MCF 10A (cell line): ENCODE measurements around the gene RPL21. TPM values are rescaled to one million over a fixed set of nuclear protein-coding genes. Genes with fewer than 3 reads are reported as not detected.
A peak's percentile ranks its signal among the peaks of the same experiment; 100 is the strongest.

ENCODE experiments used
- Bru-seq: library from RNA; stranded (reverse); fragments of 400-500 nt; gene quantifications from one replicate; lab custom pipeline; 2021; lab: Mats Ljungman, UMichigan
- BruChase-seq, 2 experiments: library from RNA; stranded (reverse); fragments of 400-500 nt; gene quantifications; one replicate each; lab custom pipeline; 2021; lab: Mats Ljungman, UMichigan
- BruUV-seq: library from RNA; stranded (reverse); fragments of 400-500 nt; replicated peaks from 2 replicates; lab custom pipeline; 2021; lab: Mats Ljungman, UMichigan
- CTCF ChIA-PET: fragments of 300-600 bp; sonication (Branson Sonifier 250); formaldehyde crosslinking; extraction: SDS; loops from one replicate; lab custom pipeline; 2021; ENCODE audit warnings: antibody characterized with exemption, inconsistent platforms; lab: Yijun Ruan, JAX
- POLR2A ChIA-PET: fragments of 300-600, 350-650 bp; sonication (Branson Sonifier 250); formaldehyde crosslinking; extraction: SDS; loops from one replicate; lab custom pipeline; 2020; ENCODE audit warnings: antibody characterized with exemption, inconsistent platforms; lab: Yijun Ruan, JAX
- DNase-seq: peaks from one replicate; pipeline ENCODE4 v3.0.0-alpha.2; 2018; ENCODE audit not compliant: unreplicated experiment
- H3K27ac Mint-ChIP-seq: one replicate; pipeline ENCODE4 v1.8.0; 2022; ENCODE audit warnings: mild to moderate bottlenecking, low read depth, mixed read lengths; ENCODE audit not compliant: unreplicated experiment
- H3K27me3 Mint-ChIP-seq: one replicate; pipeline ENCODE4 v1.8.0; 2022; ENCODE audit warnings: mixed read lengths; ENCODE audit not compliant: insufficient read depth, unreplicated experiment
- H3K36me3 Mint-ChIP-seq: one replicate; pipeline ENCODE4 v1.8.0; 2022; ENCODE audit warnings: mild to moderate bottlenecking, moderate library complexity, mixed read lengths; ENCODE audit not compliant: insufficient read depth, unreplicated experiment
- H3K4me1 Mint-ChIP-seq: one replicate; pipeline ENCODE4 v1.8.0; 2022; ENCODE audit warnings: mixed read lengths; ENCODE audit not compliant: insufficient read depth, unreplicated experiment
- H3K4me3 Mint-ChIP-seq: one replicate; pipeline ENCODE4 v1.8.0; 2022; ENCODE audit warnings: mild to moderate bottlenecking, moderate library complexity, mixed read lengths; ENCODE audit not compliant: unreplicated experiment
- H3K9me3 Mint-ChIP-seq: one replicate; pipeline ENCODE4 v1.8.0; 2022; ENCODE audit warnings: mixed read lengths; ENCODE audit not compliant: unreplicated experiment
- intact Hi-C: fragments of 100-400 bp; cut with micrococcal nuclease; formaldehyde crosslinking; loops from 2 replicates; pipeline ENCODE4 v1.14.1; 2022
- long read RNA-seq: library from polyadenylated mRNA; stranded (forward); transcript quantifications from one replicate; pipeline ENCODE4 v2.0.0, GENCODE V29; 2022
- total RNA-seq: library from RNA; stranded (reverse); gene quantifications from 2 replicates; pipeline ENCODE4 v1.2.3, GENCODE V29; 2022
- TF ChIP-seq, protein P1 (sequence below): fragments of 200-600 bp; IDR thresholded peaks from one replicate; pipeline ENCODE4 v1.8.0; 2022; ENCODE audit warnings: antibody characterized with exemption, mild to moderate bottlenecking; ENCODE audit not compliant: unreplicated experiment

Gene RPL21
- total RNA-seq (1,293 and 1,479 TPM in 2 replicates), Bru-seq, nascent RNA (percentile 100 among the genes with signal in this experiment), BruChase-seq, experiment 1, labeled RNA remaining after a 6-hour chase (percentile 99 among the genes with signal in this experiment), BruChase-seq, experiment 2, labeled RNA remaining after a 2-hour chase (percentile 99 among the genes with signal in this experiment)
- long read RNA-seq, transcript RPL21-202 (6 exons, 815 nt), result major isoform, 74 of 142 reads
- long read RNA-seq, transcript RPL21-201 (6 exons, 616 nt), result minor isoform, 18 of 142 reads
- long read RNA-seq, transcript RPL21-203 (6 exons, 806 nt), result minor isoform, 18 of 142 reads
- long read RNA-seq, partial matches to known transcripts, result 18 of 142 reads
- long read RNA-seq, other reads (novel, unspliced or antisense), result 9 of 142 reads

DNA sequence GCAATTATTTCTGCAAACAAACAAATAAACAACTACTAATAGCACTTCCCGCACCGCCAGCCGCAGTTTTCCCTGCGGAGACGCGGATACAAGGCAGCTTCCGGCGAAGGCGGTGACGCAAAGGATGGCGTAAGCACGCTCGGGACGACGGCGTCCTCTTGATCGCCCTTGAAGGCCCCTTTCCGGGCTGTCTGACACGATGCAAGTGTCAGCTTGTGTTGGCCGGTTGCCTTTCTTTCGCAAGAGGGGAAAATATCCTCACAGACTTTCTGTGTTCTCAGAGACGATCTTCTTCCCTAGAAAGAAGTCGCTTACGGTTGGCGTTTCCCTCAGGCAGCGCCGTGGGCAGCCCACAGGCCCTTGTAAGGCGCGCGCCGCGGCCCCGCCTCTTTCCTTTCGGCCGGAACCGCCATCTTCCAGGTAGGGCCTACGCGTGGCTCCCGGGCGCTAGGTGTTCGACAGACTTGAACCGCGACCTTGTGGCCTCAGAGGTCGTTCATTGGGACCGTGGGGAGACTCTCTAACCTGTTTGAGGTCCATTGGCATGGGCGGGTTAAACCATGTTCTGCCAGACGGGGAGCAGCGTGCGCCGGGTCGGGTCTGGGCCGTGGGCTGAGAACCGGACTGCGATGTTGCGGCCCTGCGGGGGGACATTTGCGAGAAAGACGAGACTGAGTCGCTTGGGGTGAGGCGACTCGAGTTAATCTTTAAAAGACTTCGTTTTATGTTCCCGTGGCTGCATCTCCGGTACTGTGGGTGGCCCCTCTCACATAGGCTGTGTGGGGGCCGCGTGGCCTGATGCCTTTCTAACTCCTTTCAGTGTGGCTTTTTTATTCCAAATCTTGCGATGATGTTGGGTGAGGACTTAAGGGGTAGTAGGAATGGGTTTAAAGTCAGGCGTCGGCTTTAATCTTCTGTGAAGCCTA is at the start of gene RPL21:
RPL21 (plus strand) TSS at position 393 of the 926 bp plus-strand sequence. CDS start 2,219 bp downstream, outside the sequence.
- peak within 1 kb of the TSS; percentile 99 for H3K27ac Mint-ChIP-seq
- TF ChIP-seq, protein P1, sequence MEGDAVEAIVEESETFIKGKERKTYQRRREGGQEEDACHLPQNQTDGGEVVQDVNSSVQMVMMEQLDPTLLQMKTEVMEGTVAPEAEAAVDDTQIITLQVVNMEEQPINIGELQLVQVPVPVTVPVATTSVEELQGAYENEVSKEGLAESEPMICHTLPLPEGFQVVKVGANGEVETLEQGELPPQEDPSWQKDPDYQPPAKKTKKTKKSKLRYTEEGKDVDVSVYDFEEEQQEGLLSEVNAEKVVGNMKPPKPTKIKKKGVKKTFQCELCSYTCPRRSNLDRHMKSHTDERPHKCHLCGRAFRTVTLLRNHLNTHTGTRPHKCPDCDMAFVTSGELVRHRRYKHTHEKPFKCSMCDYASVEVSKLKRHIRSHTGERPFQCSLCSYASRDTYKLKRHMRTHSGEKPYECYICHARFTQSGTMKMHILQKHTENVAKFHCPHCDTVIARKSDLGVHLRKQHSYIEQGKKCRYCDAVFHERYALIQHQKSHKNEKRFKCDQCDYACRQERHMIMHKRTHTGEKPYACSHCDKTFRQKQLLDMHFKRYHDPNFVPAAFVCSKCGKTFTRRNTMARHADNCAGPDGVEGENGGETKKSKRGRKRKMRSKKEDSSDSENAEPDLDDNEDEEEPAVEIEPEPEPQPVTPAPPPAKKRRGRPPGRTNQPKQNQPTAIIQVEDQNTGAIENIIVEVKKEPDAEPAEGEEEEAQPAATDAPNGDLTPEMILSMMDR, result no peak
- ChIA-PET CTCF (no interaction called here), POLR2A (interaction anchor here (0.6 to 1.1 kb wide), 34 partner anchors 9 to 1045 kb away, joined by 3 to 13 read pairs (median 4); partner anchors contain the start of genes GTF3A and RASL11A)
- H3K36me3 Mint-ChIP-seq, result peaks cover 54% of the 10 kb centered on the region
- no peaks in the 10 kb centered on the region for H3K27me3 Mint-ChIP-seq
- peak; percentile 95 for DNase-seq
- no peaks in the 10 kb centered on the region for H3K9me3 Mint-ChIP-seq
- H3K4me1 Mint-ChIP-seq, result peaks cover 14% of the 10 kb centered on the region
- intact Hi-C loops, result loop anchor here (1.0 kb wide), 2 partner anchors 79 to 108 kb away; no protein-coding TSS in a partner anchor
- TSS peak; percentile 59 for BruUV-seq
- peak within 1 kb of the TSS; percentile 93 for H3K4me3 Mint-ChIP-seq

DNA sequence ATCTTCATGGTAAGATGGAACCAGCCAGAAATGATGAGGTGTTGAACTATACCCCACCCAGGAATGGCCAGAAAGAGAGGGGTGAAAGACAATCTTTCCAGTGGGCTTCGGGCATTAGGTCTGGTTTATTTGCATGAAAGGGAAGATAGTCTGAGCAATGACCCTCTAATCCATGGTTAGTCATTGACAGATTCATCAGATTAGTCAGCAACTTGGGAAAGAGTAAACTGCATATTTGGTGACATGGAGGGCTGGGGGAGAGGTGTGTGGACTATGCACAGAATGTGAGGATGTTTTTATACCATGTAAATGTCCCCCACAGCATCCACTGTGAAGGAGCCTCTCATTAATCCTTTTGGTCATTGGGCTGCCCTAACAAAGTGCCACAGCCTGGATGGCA is 49.7 kb upstream of the RPL21 start:
- intact Hi-C loops, result loop anchor here (10.0 kb wide), 1 partner anchor 153 kb away; no protein-coding TSS in a partner anchor

DNA sequence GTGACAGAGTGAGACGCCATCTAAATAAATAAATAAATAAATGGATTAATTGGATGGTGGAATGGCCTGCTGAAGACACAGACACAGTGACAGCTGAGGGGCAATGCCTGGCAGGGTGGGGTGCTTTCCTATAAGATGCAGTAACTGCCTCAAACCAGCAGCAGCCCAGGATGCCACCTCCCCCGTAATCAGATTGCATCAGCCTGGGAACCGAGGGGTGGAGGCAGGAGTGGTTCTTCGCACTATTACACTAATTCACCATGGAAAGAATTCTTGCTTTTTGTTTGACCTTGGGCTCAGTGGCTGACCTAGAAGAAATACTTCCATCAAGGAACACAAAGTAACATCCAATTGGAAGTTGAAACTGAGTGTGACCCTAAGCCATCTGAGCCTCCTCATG is 48.2 kb upstream of the RPL21 start:
- ChIA-PET POLR2A (no interaction called here), CTCF (interaction anchor here (0.7 to 2.3 kb wide), 3 partner anchors 18 to 434 kb away, joined by 3 to 10 read pairs (median 3); no protein-coding TSS in a partner anchor)
- Mint-ChIP-seq H3K27me3 (no peaks in the 10 kb centered on the region), H3K4me1 (no peaks in the 10 kb centered on the region), H3K4me3 (no peak overlapping the region), H3K27ac (no peak overlapping the region), H3K36me3 (no peaks in the 10 kb centered on the region), H3K9me3 (no peaks in the 10 kb centered on the region)
- BruUV-seq, result no TSS peak
- DNase-seq, result no peak
- intact Hi-C loops, result loop anchor here (10.0 kb wide), 1 partner anchor 152 kb away; no protein-coding TSS in a partner anchor
- TF ChIP-seq, protein P1, result no peak

More for the DNA sequence above, 49.7 kb upstream of the RPL21 start:
- H3K36me3 Mint-ChIP-seq, result no peaks in the 10 kb centered on the region
- TF ChIP-seq, protein P1, result no peak
- no peak for DNase-seq
- no peak overlapping the region for H3K4me3 Mint-ChIP-seq
- no peaks in the 10 kb centered on the region for H3K4me1 Mint-ChIP-seq
- POLR2A ChIA-PET, result no interaction called here
- no peak overlapping the region for H3K27ac Mint-ChIP-seq
- CTCF ChIA-PET, result no interaction called here
- no peaks in the 10 kb centered on the region for H3K27me3 Mint-ChIP-seq
- H3K9me3 Mint-ChIP-seq, result no peaks in the 10 kb centered on the region
- no TSS peak for BruUV-seq
